ENCODE data around the gene HIF3A.
"Not testable (repeated sequence)": the region's sequence is repeated elsewhere in the genome, so short reads cannot be mapped to it uniquely, and the experiment has no call there.

The HIF3A gene

GRCh38 chr19:46299695-46300094 lies 2.9 kb downstream of the HIF3A start:
- no peak overlapping the region for H3K4me3 Mint-ChIP-seq
- no peak overlapping the region for H3K27ac Mint-ChIP-seq
- peaks cover 1% of the 10 kb centered on the region for H3K36me3 Mint-ChIP-seq
- no peak for DNase-seq (ENCODE audit: low spot score in 2 of 2)
- peaks cover 2% of the 10 kb centered on the region for H3K4me1 Mint-ChIP-seq
- no peak for ATAC-seq (ENCODE audit: low read depth)
- H3K9me3 Mint-ChIP-seq = peaks cover 3% of the 10 kb centered on the region
- H3K27me3 Mint-ChIP-seq = peaks cover 21% of the 10 kb centered on the region

- Mint-ChIP-seq H3K27ac (no peak overlapping the region), H3K27me3 (peaks cover 7% of the 10 kb centered on the region)
Observed at GRCh38 chr19:46303322-46303690, 6.5 kb downstream of the HIF3A start.

GRCh38 chr19:46303691-46304397 lies 7.0 kb downstream of the HIF3A start:
- no peak overlapping the region for H3K4me3 Mint-ChIP-seq
- ATAC-seq (ENCODE audit: low read depth) (no peak), DNase-seq (ENCODE audit: low spot score in 2 of 2) (no peak)
- H3K9me3 Mint-ChIP-seq = peaks cover 9% of the 10 kb centered on the region
- H3K36me3 Mint-ChIP-seq = peaks cover 2% of the 10 kb centered on the region
- H3K27ac Mint-ChIP-seq = no peak overlapping the region
- H3K27me3 Mint-ChIP-seq = peaks cover 2% of the 10 kb centered on the region
- no peaks in the 10 kb centered on the region for H3K4me1 Mint-ChIP-seq

More at GRCh38 chr19:46303322-46303690, 6.5 kb downstream of the HIF3A start:
- H3K9me3 Mint-ChIP-seq = peaks cover 9% of the 10 kb centered on the region
- no peak overlapping the region for H3K4me3 Mint-ChIP-seq
- ATAC-seq (ENCODE audit: low read depth) (no peak), DNase-seq (ENCODE audit: low spot score in 2 of 2) (no peak)
- no peaks in the 10 kb centered on the region for H3K4me1 Mint-ChIP-seq
- H3K36me3 Mint-ChIP-seq = peaks cover 2% of the 10 kb centered on the region

- Mint-ChIP-seq H3K9me3 (peaks cover 9% of the 10 kb centered on the region), H3K4me1 (no peaks in the 10 kb centered on the region), H3K36me3 (peaks cover 2% of the 10 kb centered on the region), H3K27me3 (peaks cover 8% of the 10 kb centered on the region), H3K27ac (no peak overlapping the region), H3K4me3 (no peak overlapping the region)
- ATAC-seq (ENCODE audit: low read depth) = no peak
- DNase-seq (ENCODE audit: low spot score in 2 of 2) = no peak
Observed at GRCh38 chr19:46306501-46306900, 9.7 kb downstream of the HIF3A start.

- H3K27ac Mint-ChIP-seq = no peak overlapping the region
- H3K36me3 Mint-ChIP-seq = peaks cover 2% of the 10 kb centered on the region
- peaks cover 10% of the 10 kb centered on the region for H3K27me3 Mint-ChIP-seq
- DNase-seq (ENCODE audit: low spot score in 2 of 2) = no peak
- no peak for ATAC-seq (ENCODE audit: low read depth)
- H3K4me1 Mint-ChIP-seq = no peaks in the 10 kb centered on the region
- no peak overlapping the region for H3K4me3 Mint-ChIP-seq
- peaks cover 9% of the 10 kb centered on the region for H3K9me3 Mint-ChIP-seq
Observed at GRCh38 chr19:46308510-46308909, 11.7 kb downstream of the HIF3A start.

- Mint-ChIP-seq H3K9me3 (peaks cover 9% of the 10 kb centered on the region), H3K4me1 (no peaks in the 10 kb centered on the region), H3K4me3 (no peak overlapping the region), H3K27ac (no peak overlapping the region), H3K27me3 (peaks cover 10% of the 10 kb centered on the region), H3K36me3 (peaks cover 2% of the 10 kb centered on the region)
- DNase-seq (ENCODE audit: low spot score in 2 of 2) (no peak), ATAC-seq (ENCODE audit: low read depth) (no peak)
Observed at GRCh38 chr19:46309056-46309455, 12.2 kb downstream of the HIF3A start.

GRCh38 chr19:46311444-46311843 lies 14.6 kb downstream of the HIF3A start:
- DNase-seq (ENCODE audit: low spot score in 2 of 2) = no peak
- H3K4me3 Mint-ChIP-seq = no peak overlapping the region

GRCh38 chr19:46313540-46314469 lies 17.0 kb downstream of the HIF3A start:
- DNase-seq (ENCODE audit: low spot score in 2 of 2); H3K27ac Mint-ChIP-seq; H3K36me3 Mint-ChIP-seq; H3K4me3 Mint-ChIP-seq; H3K9me3 Mint-ChIP-seq; H3K4me1 Mint-ChIP-seq; ATAC-seq (ENCODE audit: low read depth): not testable (repeated sequence)
- H3K27me3 Mint-ChIP-seq = peaks cover 13% of the 10 kb centered on the region

More at GRCh38 chr19:46311444-46311843, 14.6 kb downstream of the HIF3A start:
- no peak for ATAC-seq (ENCODE audit: low read depth)
- no peaks in the 10 kb centered on the region for H3K4me1 Mint-ChIP-seq
- H3K36me3 Mint-ChIP-seq = no peaks in the 10 kb centered on the region
- peaks cover 10% of the 10 kb centered on the region for H3K27me3 Mint-ChIP-seq
- H3K27ac Mint-ChIP-seq = no peak overlapping the region
- H3K9me3 Mint-ChIP-seq = peaks cover 3% of the 10 kb centered on the region

GRCh38 chr19:46317339-46317738 lies 20.5 kb downstream of the HIF3A start:
- Mint-ChIP-seq H3K9me3 (peaks cover 6% of the 10 kb centered on the region), H3K4me1 (no peaks in the 10 kb centered on the region), H3K4me3 (no peak overlapping the region), H3K27me3 (peaks cover 6% of the 10 kb centered on the region), H3K27ac (no peak overlapping the region), H3K36me3 (no peaks in the 10 kb centered on the region)
- DNase-seq (ENCODE audit: low spot score in 2 of 2) (no peak), ATAC-seq (ENCODE audit: low read depth) (no peak)

GRCh38 chr19:46319613-46320012 lies 22.8 kb downstream of the HIF3A start:
- no peaks in the 10 kb centered on the region for H3K36me3 Mint-ChIP-seq
- H3K9me3 Mint-ChIP-seq = peaks cover 6% of the 10 kb centered on the region
- ATAC-seq (ENCODE audit: low read depth) (no peak), DNase-seq (ENCODE audit: low spot score in 2 of 2) (no peak)
- H3K4me3 Mint-ChIP-seq = no peak overlapping the region
- peaks cover 4% of the 10 kb centered on the region for H3K27me3 Mint-ChIP-seq
- H3K4me1 Mint-ChIP-seq = no peaks in the 10 kb centered on the region
- no peak overlapping the region for H3K27ac Mint-ChIP-seq

- Mint-ChIP-seq H3K27ac (no peak overlapping the region), H3K9me3 (peaks cover 9% of the 10 kb centered on the region), H3K36me3 (no peaks in the 10 kb centered on the region), H3K27me3 (peaks cover 6% of the 10 kb centered on the region), H3K4me1 (no peaks in the 10 kb centered on the region), H3K4me3 (no peak overlapping the region)
- no peak for ATAC-seq (ENCODE audit: low read depth)
- DNase-seq (ENCODE audit: low spot score in 2 of 2) = no peak
Observed at GRCh38 chr19:46320559-46320958, 23.7 kb downstream of the HIF3A start.

GRCh38 chr19:46321653-46322052 lies 24.8 kb downstream of the HIF3A start:
- no peaks in the 10 kb centered on the region for H3K36me3 Mint-ChIP-seq
- peaks cover 11% of the 10 kb centered on the region for H3K9me3 Mint-ChIP-seq

GRCh38 chr19:46323227-46323626 lies 26.4 kb downstream of the HIF3A start:
- H3K4me3 Mint-ChIP-seq = not testable (repeated sequence)

More at GRCh38 chr19:46321653-46322052, 24.8 kb downstream of the HIF3A start:
- H3K4me3 Mint-ChIP-seq = no peak overlapping the region
- no peak overlapping the region for H3K27ac Mint-ChIP-seq
- H3K27me3 Mint-ChIP-seq = peaks cover 7% of the 10 kb centered on the region
- no peak for ATAC-seq (ENCODE audit: low read depth)
- DNase-seq (ENCODE audit: low spot score in 2 of 2) = no peak
- H3K4me1 Mint-ChIP-seq = no peaks in the 10 kb centered on the region

GRCh38 chr19:46324277-46324676 lies 27.4 kb downstream of the HIF3A start:
- H3K4me1 Mint-ChIP-seq = no peaks in the 10 kb centered on the region
- H3K27ac Mint-ChIP-seq = no peak overlapping the region
- H3K36me3 Mint-ChIP-seq = no peaks in the 10 kb centered on the region
- DNase-seq (ENCODE audit: low spot score in 2 of 2) (no peak), ATAC-seq (ENCODE audit: low read depth) (no peak)
- no peak overlapping the region for H3K4me3 Mint-ChIP-seq
- H3K9me3 Mint-ChIP-seq = peaks cover 11% of the 10 kb centered on the region
- peaks cover 5% of the 10 kb centered on the region for H3K27me3 Mint-ChIP-seq

More at GRCh38 chr19:46323227-46323626, 26.4 kb downstream of the HIF3A start:
- H3K9me3 Mint-ChIP-seq; H3K36me3 Mint-ChIP-seq; H3K27ac Mint-ChIP-seq; ATAC-seq (ENCODE audit: low read depth); H3K27me3 Mint-ChIP-seq; H3K4me1 Mint-ChIP-seq; DNase-seq (ENCODE audit: low spot score in 2 of 2): not testable (repeated sequence)

Data from memory B cell (primary cell).